Measurements from ENCODE around the gene MSL1.

MSL1 gene

GRCh38 chr17:40121181-40122135 is at the start of gene MSL1:
TSS of gene MSL1 (plus strand) at chr17:40121971. CDS start at chr17:40122613, 642 bp downstream.
- DNase-seq, result peak; percentile 73 to 88 (median 80)

- DNase-seq, result no peak
Observed at GRCh38 chr17:40072040-40072734, 49.6 kb upstream of the MSL1 start.

- DNase-seq, result no peak
Observed at GRCh38 chr17:40072735-40073346, 48.9 kb upstream of the MSL1 start.

- DNase-seq, result no peak
Observed at GRCh38 chr17:40073454-40074174, 48.2 kb upstream of the MSL1 start.

GRCh38 chr17:40074175-40074512 is 47.6 kb upstream of the MSL1 start:
- no peak for DNase-seq

GRCh38 chr17:40074871-40075200 is 46.9 kb upstream of the MSL1 start:
- no peak for DNase-seq

GRCh38 chr17:40075201-40075941 is 46.4 kb upstream of the MSL1 start:
- peak; percentile 36 to 77 (median 54) for DNase-seq

- DNase-seq, result no peak
Observed at GRCh38 chr17:40075942-40076498, 45.8 kb upstream of the MSL1 start.

- no peak for DNase-seq
Observed at GRCh38 chr17:40076591-40076990, 45.2 kb upstream of the MSL1 start.

- DNase-seq, result no peak
Observed at GRCh38 chr17:40079545-40079944, 42.2 kb upstream of the MSL1 start.

GRCh38 chr17:40084477-40084876 is 37.3 kb upstream of the MSL1 start:
- DNase-seq, result no peak

GRCh38 chr17:40086150-40087044 is 35.4 kb upstream of the MSL1 start:
- peak in 5 of 6 experiments; percentile 50 to 65 (median 57) for DNase-seq

GRCh38 chr17:40087049-40087794 is 34.5 kb upstream of the MSL1 start:
- no peak for DNase-seq

- no peak for DNase-seq
Observed at GRCh38 chr17:40087903-40088718, 33.7 kb upstream of the MSL1 start.

GRCh38 chr17:40089077-40089895 is 32.5 kb upstream of the MSL1 start:
- no peak for DNase-seq

GRCh38 chr17:40090237-40091119 is 31.3 kb upstream of the MSL1 start:
- DNase-seq, result no peak

GRCh38 chr17:40091691-40092397 is 29.9 kb upstream of the MSL1 start:
- no peak for DNase-seq
